MCF 10A (cell line): ENCODE results near the gene AHNAK2. TPM values are rescaled to one million over a fixed set of nuclear protein-coding genes. Genes with fewer than 3 reads are reported as not detected.

Experiments used
- BruUV-seq: library from RNA; stranded (reverse); fragments of 400-500 nt; replicated peaks from 2 replicates; lab custom pipeline; 2021; lab: Mats Ljungman, UMichigan
- CTCF ChIA-PET: fragments of 300-600 bp; sonication (Branson Sonifier 250); formaldehyde crosslinking; extraction: SDS; loops from one replicate; lab custom pipeline; 2021; ENCODE audit warnings: antibody characterized with exemption, inconsistent platforms; lab: Yijun Ruan, JAX
- POLR2A ChIA-PET: fragments of 300-600, 350-650 bp; sonication (Branson Sonifier 250); formaldehyde crosslinking; extraction: SDS; loops from one replicate; lab custom pipeline; 2020; ENCODE audit warnings: antibody characterized with exemption, inconsistent platforms; lab: Yijun Ruan, JAX
- DNase-seq: peaks from one replicate; pipeline ENCODE4 v3.0.0-alpha.2; 2018; ENCODE audit not compliant: unreplicated experiment
- H3K27ac Mint-ChIP-seq: one replicate; pipeline ENCODE4 v1.8.0; 2022; ENCODE audit warnings: mild to moderate bottlenecking, low read depth, mixed read lengths; ENCODE audit not compliant: unreplicated experiment
- H3K27me3 Mint-ChIP-seq: one replicate; pipeline ENCODE4 v1.8.0; 2022; ENCODE audit warnings: mixed read lengths; ENCODE audit not compliant: insufficient read depth, unreplicated experiment
- H3K36me3 Mint-ChIP-seq: one replicate; pipeline ENCODE4 v1.8.0; 2022; ENCODE audit warnings: mild to moderate bottlenecking, moderate library complexity, mixed read lengths; ENCODE audit not compliant: insufficient read depth, unreplicated experiment
- H3K4me1 Mint-ChIP-seq: one replicate; pipeline ENCODE4 v1.8.0; 2022; ENCODE audit warnings: mixed read lengths; ENCODE audit not compliant: insufficient read depth, unreplicated experiment
- H3K4me3 Mint-ChIP-seq: one replicate; pipeline ENCODE4 v1.8.0; 2022; ENCODE audit warnings: mild to moderate bottlenecking, moderate library complexity, mixed read lengths; ENCODE audit not compliant: unreplicated experiment
- H3K9me3 Mint-ChIP-seq: one replicate; pipeline ENCODE4 v1.8.0; 2022; ENCODE audit warnings: mixed read lengths; ENCODE audit not compliant: unreplicated experiment
- intact Hi-C: fragments of 100-400 bp; cut with micrococcal nuclease; formaldehyde crosslinking; loops from 2 replicates; pipeline ENCODE4 v1.14.1; 2022
- total RNA-seq: library from RNA; stranded (reverse); gene quantifications from 2 replicates; pipeline ENCODE4 v1.2.3, GENCODE V29; 2022
- TF ChIP-seq, protein P1 (sequence below): fragments of 200-600 bp; IDR thresholded peaks from one replicate; pipeline ENCODE4 v1.8.0; 2022; ENCODE audit warnings: antibody characterized with exemption, mild to moderate bottlenecking; ENCODE audit not compliant: unreplicated experiment

AHNAK2 gene
- total RNA-seq, 1 experiment from 2014 or later, result 218 TPM

DNA sequence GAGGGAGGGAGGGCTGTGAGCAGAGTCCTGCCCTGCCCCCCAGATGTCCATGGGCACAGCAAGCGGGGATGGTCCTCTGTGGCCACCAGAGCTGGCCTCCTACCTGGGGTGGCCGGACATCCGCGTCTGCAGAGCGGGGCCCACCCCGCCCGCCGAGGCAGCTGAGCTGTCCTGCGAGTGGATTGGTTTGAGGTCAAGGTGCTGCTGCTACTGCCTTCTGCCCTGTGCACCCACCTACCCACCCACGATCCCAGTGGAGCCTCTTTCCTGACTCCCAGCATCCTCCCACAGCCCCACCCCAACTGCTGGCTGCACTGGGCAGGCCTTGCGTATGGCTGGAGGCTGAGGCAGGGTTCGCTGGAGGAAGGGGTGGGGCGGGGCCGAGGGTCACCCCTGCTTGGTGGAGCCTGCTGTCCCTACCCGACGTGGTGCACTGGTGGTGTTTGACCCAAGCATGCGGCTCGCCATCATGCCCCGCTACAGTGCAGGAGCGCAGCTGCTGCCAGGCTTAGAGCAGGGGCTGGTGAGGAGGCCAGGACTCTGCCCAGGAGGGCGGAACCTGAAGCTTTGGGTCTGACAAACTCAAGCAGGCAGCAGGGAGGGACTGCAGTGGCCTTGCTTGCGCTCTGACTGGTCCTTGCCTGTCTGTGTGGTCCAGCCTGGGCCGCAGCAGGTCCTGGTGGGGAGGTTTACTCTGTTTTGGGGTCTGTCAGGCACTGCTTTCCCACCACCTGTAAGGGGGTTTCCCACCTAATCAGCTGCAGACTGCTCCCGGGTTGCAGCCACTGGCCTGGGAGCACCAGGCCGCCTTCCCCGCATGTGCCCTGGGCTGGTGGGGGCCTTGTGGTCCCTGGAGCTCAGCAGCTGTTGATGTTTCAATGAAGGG, 89.4 kb downstream of the AHNAK2 start:
- no peak for DNase-seq
- ChIA-PET POLR2A (interaction anchor here (0.7 kb wide), 1 partner anchor 893 kb away, joined by 5 read pairs; no protein-coding TSS in a partner anchor), CTCF (interaction anchor here (0.6 kb wide), 1 partner anchor 8 kb away, joined by 3 read pairs; no protein-coding TSS in a partner anchor)
- TF ChIP-seq, protein P1, sequence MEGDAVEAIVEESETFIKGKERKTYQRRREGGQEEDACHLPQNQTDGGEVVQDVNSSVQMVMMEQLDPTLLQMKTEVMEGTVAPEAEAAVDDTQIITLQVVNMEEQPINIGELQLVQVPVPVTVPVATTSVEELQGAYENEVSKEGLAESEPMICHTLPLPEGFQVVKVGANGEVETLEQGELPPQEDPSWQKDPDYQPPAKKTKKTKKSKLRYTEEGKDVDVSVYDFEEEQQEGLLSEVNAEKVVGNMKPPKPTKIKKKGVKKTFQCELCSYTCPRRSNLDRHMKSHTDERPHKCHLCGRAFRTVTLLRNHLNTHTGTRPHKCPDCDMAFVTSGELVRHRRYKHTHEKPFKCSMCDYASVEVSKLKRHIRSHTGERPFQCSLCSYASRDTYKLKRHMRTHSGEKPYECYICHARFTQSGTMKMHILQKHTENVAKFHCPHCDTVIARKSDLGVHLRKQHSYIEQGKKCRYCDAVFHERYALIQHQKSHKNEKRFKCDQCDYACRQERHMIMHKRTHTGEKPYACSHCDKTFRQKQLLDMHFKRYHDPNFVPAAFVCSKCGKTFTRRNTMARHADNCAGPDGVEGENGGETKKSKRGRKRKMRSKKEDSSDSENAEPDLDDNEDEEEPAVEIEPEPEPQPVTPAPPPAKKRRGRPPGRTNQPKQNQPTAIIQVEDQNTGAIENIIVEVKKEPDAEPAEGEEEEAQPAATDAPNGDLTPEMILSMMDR, result no peak
- H3K27ac Mint-ChIP-seq, result no peak overlapping the region
- peaks cover 17% of the 10 kb centered on the region for H3K36me3 Mint-ChIP-seq
- H3K4me3 Mint-ChIP-seq, result no peak overlapping the region
- intact Hi-C loops, result no loop called here
- no peaks in the 10 kb centered on the region for H3K4me1 Mint-ChIP-seq
- BruUV-seq, result no TSS peak
- no peaks in the 10 kb centered on the region for H3K27me3 Mint-ChIP-seq
- no peaks in the 10 kb centered on the region for H3K9me3 Mint-ChIP-seq

DNA sequence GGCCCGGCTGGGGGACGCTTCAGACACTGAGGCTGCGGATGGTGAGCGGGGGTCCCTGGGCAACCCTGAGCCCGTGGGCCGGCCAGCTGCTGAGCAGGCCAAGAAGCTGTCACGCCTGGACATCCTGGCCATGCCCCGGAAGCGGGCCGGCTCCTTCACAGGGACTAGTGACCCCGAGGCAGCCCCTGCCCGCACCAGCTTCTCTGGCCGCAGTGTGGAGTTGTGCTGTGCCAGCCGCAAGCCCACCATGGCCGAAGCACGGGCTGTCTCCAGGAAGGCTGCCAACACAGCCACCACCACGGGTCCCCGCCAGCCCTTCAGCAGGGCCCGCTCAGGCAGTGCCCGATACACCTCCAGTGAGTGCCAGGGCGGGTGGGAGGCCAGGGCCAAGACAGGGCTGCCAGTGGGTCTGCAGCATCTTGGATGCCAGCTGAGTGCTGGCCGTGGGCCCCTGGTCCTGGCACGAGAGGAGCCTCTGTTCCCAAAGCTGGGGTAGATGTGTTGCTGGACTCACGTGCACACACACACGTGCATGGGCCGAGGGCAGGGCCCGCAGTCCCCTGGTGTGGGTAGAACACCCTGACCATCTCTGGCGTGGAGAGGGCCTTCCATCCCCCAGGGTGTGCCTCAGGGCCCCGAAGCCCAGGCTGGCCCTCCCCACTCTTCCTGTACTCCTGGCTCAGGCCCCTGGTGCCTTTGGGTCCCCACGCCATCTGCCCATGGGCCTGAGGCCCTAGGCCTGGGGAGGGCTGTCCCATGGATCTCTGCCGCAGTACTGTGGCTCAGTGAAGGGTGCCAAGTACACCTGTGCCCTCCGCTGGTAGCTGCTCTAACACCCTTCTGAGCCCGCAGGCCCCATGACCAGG, 90.3 kb downstream of the AHNAK2 start:
- DNase-seq, result no peak
- CTCF ChIA-PET, result interaction anchor here (0.6 to 1.5 kb wide), 3 partner anchors 9 to 193 kb away, joined by 3 read pairs; no protein-coding TSS in a partner anchor
- Mint-ChIP-seq H3K4me3 (no peak overlapping the region), H3K27me3 (no peaks in the 10 kb centered on the region), H3K4me1 (no peaks in the 10 kb centered on the region), H3K27ac (no peak overlapping the region), H3K36me3 (peaks cover 17% of the 10 kb centered on the region), H3K9me3 (no peaks in the 10 kb centered on the region)
- POLR2A ChIA-PET, result no interaction called here
- no TSS peak for BruUV-seq
- TF ChIP-seq, protein P1, result no peak
- intact Hi-C loops, result no loop called here

Other genes with a start within 250 kb of the AHNAK2 start
- gene SIVA1, start 225.2 kb downstream of the AHNAK2 start, total RNA-seq, result 63.3 and 72.7 TPM in 2 replicates
- 83.3 and 96.3 TPM in 2 replicates for gene AKT1, start 182.6 kb downstream of the AHNAK2 start, total RNA-seq
- gene ZBTB42, start 177.3 kb downstream of the AHNAK2 start, total RNA-seq, result 1.0 and 1.2 TPM in 2 replicates
- gene CEP170B, start 113.1 kb downstream of the AHNAK2 start, total RNA-seq, result 61.8 and 77.4 TPM in 2 replicates
- not detected in 2 replicates for gene PLD4, start 53.5 kb downstream of the AHNAK2 start, total RNA-seq
- gene CLBA1, start 7.4 kb upstream of the AHNAK2 start, total RNA-seq, result 20.3 and 24.3 TPM in 2 replicates
- 29.3 and 33.0 TPM in 2 replicates for gene CDCA4, start 42.7 kb upstream of the AHNAK2 start, total RNA-seq
- 0.42 TPM in 1 of 2 replicates, not detected in the other for gene GPR132, start 87.1 kb upstream of the AHNAK2 start, total RNA-seq
- 33.5 and 33.7 TPM in 2 replicates for gene JAG2, start 190.4 kb upstream of the AHNAK2 start, total RNA-seq
- 26.1 and 27.4 TPM in 2 replicates for gene NUDT14, start 202.9 kb upstream of the AHNAK2 start, total RNA-seq